Stimulated activated CD8-positive, alpha-beta memory T cell treated with anti-CD3 and anti-CD28 coated beads, Interleukin-15, amount 100 ng/mL, for 24 hours (primary cell): Measurements from ENCODE around the gene HJURP.

Source experiments
- DNase-seq: peaks from one replicate; pipeline ENCODE4 v3.0.0-alpha.2; 2020; ENCODE audit warnings: low read depth

Gene HJURP

DNA sequence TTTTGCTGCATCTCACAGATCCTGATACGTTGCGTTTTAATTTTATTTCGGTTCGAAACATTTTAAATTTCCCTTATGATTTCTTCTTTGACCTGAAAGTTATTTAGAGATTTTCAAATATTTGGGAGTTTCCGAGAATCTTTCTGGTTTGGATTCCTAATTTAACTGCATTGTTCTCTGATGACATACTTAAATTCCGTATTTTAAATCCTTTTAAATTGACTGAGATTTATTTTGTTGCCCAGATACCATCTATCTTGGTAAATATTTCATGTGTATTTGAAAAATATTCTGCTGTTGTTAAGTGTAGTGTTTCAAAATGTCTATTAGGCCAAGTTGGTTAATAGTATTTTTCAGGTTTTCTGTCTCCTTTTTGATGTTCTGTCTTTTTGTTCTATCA lies 38.5 kb downstream of the HJURP start:
- no peak for DNase-seq

DNA sequence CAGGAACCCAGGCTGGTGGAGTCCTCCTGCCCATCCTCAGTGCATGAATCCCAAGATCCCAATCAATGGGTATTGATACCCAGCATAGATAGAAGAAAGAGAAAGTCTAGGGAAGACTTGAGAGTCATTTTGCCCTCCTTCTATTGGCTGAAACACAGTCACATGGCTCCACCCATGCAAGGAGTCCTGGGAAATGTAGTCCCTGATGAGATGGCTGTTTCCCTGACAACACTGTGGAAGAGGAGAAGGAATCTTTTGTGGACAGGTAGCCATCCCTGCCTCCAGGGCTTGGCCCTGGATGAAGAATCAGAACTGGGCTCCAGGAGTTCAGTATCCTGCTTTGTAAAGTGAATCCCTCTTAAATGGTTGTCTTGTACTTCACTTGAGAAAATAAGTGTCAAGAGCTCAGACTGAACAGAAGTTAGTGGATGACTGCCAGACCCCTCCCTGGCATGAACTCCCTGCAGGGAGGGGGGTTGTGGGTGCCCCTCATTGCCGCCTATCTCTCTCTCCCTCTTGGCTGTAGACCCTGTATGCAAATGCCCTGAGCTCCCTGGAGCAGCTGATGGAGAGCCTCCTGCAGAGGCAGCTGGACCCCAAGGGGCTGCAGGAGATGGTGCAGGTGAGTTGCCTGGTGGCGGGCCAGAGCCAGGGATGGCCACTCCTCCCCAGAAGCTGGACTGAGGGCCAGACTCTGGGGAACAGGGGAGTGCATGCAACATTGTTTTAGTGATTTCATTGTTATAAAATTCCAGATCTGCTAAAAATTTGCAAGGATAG lies 40.1 kb downstream of the HJURP start:
- DNase-seq, result no peak

DNA sequence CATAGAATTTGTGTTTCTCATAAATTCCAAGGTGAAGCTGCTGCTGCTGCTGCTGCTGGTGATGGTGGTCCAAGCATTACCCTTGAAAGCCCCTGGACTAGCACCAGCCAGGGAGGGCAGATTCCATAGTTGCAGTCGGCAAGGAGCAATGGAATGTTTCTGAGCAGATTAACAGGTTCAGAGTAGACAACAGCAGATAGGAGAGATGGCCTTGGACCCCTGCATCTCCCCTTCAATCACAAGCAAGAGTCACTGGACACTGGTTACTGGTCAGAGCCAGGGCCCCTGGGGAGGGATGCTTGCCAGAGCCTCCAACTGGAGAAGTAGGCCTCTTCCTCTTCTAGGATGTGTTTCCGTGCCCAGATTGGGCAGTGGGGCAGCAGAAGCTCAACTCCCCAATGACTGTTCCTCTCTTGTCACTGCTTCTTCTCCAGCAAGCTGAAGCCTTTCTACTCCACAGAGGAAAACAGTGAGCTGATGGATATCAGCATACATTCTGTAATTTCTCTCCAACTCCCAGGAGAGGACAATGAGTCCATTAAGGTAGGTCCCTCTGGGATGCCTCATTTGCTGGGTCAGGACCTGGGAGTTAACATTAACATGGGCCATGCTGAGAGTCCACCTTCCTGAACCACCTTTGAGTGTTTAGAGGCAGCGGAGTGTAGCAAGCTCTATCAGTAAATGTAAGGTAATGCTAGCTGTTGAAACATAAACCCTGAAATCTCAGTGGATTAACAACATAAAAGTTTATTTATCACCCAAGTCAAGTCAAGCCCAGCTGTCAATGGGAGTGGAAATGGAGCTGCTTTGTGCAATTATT lies 40.9 kb downstream of the HJURP start:
- DNase-seq, result no peak

DNA sequence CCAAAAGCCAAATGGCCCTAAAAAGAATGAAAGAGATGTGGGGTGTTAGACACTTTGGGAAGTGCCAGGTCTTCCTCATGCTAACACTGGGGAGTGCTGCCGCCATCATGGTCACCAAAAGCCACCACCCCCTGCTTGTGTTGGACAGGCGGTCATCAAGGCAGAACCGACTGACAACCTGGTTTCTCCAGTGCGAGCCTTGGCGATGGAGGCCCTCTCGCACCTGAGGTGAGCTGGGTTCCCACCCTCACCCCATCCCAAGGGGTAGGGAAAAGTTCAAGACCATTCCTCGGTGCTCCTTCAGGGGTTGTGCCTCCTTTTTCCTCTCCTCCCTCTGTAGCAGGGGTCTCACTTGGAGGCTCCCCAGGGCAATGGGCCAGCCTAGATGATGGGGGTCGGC lies 42.6 kb downstream of the HJURP start:
- no peak for DNase-seq

DNA sequence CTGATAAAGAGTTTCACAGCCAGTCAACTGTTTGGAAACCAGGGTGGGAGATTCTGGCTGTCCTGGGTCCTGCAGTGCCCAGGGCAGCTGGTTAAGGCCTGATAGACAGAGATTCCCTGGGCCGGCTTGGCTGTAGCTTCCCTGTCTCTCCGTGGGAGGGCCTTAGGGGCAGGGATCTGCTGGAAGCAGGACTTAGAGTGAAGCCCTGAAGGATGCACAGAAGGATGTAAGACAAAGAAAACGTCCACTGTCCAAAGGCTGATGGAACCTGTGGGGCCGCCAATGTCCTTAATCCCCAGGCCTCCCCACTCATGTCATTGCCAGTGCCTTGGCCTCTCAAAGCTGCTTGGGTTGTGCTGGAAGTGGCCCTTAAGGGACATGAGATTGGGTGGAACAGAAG lies 43.2 kb downstream of the HJURP start:
- DNase-seq, result no peak

DNA sequence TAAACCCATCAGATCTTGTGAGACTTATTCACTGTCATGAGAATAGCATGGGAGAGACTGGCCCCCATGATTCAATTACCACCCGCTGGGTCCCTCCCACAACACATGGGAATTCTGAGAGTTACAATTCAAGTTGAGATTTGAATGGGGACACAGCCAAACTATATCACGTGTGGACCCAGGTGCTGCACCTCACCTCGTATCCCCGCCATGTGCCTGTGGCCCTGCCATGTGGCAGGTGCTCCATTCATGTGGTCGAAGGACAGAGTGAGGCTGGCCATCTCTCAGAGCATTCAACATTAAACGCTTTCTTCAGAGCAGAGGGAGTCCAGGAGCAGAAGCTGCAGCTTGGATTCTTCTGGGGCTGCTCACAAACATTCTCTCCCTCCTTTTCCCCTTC lies 44.0 kb downstream of the HJURP start:
- DNase-seq, result no peak

DNA sequence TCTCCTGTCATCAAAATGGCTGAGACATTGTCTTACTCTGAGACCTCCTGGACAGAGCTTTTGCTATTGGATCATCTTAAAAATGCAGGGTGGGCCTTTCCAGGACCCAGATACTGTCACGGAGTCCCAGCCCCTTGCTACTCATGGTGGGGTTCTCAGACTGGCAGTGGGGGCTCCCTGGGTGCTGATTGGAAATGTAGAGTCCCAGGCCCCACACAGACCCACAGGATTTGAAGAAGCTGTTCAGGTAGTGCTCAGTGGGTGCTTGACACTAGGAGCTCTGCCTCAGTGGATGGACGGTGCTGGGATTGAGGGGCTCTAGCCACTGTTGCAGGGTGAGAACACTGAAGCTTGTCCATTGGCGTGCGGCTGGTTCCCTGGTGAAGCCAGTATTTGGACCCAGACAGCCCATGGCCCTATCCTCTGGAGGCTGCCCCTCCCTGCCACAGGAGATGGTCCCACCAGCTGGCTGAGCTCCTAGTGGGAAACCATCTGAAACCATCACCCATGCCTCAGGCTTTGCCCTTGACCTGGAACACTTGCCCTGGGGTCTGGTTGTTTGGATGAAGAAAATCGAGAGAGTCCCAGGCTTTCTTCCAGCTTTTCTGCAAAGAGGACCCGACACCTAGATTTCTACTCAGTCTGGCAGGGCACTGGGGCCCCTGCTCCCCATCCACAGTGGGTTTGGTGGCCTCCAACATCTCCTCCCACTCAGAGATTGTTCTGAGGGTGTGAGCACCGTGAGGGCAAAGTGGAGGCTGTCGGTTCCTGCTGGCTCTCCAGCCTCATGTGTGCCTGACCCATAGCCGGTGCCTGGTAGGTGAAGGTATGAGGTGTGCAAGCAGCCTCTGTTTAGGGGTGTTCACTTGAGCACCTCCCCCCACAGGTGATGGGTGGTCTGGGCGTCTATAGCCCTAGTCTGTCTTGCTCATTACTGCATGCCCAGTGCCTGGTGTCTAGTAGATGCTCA lies 46.1 kb downstream of the HJURP start:
- DNase-seq, result no peak

DNA sequence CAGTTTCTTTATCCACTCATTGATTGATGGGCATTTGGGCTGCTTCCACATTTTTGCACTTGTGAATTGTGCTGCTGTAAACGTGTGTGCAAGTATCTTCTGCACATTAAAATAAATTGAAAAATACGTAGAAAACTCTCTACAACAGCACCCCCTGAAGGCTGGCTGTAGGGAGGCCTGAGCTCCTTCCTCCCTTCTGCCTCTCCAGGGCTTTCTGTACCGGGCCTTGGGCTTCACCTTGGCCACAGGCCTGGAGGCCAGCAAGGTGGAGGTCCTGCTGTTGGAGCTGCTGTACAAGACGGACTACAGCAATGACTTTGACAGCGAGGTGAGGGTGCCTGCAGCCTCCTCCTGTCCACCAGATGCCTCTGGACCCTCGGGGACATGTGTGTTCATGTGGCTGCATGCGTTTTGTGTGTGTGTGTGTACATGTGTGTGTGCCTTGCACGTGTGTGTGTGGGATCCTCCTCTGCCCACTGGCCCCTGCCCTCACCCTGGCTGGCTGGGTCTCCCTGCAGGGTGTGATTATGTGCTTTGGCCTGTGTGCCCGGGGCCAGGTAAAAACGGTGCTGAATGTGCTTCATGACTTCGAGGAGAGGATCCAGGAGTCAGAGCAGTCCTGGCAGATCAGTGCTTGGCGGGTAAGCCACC lies 47.0 kb downstream of the HJURP start:
- DNase-seq, result no peak

DNA sequence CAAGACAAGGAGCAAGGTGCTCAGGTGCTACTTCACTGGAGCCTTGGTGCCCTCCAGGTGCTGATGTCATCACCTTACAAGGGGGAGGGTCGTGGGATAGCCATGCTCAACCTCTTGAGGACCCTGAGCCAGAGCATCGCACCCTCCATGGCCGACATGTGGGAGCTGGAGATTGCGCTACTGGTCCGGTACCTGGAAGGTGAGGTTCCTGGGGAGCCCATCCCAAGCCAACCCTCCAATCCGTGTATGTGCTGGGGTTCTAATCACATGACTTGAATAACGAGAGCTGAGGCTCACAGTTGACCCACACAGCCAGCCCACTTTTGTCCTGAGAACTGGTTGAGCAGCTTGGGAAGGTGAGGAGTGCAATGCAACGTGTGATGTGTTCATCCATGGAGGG lies 50.3 kb downstream of the HJURP start:
- no peak for DNase-seq

DNA sequence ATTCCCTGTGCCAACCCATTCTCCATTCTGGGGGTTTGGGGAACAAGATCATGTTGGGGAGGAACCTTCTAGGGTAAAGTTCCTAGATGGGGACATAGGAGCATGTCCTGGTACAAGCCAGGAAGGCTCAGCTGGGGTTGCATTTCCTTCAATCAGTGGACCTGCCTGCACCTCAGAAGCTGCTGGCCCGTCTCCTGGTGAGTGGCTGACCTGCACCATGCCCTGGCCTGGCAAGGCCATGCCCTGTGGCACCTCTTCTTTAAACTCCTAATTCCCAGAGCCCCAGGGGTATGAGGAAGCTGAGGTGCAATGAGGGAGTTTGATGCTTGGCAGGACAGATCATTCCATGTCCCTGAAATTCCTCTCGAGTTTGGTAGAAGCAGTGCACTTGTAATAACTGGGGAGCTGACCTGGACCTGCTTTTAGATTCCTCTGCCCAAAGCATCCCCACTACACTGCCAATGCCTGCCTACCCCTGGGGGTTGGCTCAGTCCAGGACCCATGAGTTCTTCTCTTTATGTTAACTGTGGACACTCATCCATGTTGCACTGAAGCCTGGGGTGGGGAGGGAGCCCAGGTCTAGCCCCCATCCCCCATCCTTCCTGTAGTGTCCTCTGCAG lies 50.9 kb downstream of the HJURP start:
- DNase-seq, result no peak

DNA sequence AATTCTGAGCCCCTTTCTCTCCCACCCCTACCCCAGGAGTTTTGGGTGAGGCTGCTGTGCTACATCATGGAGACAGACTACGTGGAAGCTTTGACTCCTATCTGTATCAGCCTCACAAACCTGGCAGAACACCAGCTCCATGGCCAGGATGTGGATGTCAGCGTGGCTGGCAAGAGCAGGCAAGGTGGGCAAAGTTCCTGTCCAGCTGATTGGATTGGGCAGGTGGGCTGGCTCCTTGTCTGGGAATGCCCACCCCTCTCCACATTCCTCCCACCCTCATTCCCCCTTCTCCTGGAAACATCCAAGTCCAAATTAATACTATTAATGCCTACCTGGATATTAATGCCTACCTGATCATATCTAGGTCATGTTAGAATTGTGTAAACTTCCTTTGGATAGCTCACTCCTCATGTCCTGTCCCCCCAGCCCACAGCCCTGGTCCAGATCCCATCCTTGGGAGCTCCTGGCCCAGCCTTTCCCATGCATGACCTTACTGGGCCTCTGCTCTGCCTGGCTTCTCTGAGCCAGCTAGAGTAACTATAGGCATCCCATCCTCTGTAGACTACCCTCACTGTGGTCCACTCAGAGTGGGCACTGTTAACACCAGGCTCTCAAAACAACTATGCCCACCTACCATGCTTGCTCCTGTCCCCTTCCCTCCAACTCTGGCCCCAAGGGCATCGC lies 52.1 kb downstream of the HJURP start:
- DNase-seq, result no peak

DNA sequence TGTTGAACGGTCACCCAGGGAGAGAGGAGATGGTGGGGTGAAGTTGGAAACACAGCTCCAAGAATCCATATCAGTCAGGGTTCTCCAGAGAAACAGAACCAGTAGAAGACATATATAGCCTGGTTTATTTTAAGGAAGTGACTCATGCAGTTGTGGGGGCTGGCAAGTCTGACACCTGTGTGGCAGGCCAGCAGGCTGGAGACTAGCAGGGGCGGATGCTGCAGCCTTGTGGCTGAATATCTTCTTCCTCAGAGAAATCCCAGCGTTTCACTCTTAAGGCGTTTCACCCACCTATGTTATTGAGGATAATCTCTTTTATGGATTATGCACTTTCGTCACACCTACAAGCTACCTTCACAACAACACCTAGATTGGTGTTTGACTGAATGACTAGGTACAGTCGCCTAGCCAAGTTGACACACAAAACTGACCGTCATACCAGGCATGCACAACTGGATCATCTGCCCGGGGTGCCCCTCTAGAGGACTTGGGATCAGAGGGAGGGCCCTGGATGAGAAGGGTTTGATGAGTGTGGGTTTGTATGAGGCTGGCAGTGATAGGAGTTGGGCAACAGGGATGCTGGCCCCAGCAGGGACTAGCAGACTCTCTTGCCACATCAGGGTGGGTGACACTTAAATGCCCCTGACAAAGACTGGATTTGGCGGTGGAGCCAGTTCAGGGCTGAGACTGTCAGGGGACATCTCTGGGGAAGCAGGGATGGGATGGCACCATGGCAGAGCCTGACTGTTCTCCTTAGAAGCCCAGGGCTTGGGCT lies 52.8 kb downstream of the HJURP start:
- no peak for DNase-seq

DNA sequence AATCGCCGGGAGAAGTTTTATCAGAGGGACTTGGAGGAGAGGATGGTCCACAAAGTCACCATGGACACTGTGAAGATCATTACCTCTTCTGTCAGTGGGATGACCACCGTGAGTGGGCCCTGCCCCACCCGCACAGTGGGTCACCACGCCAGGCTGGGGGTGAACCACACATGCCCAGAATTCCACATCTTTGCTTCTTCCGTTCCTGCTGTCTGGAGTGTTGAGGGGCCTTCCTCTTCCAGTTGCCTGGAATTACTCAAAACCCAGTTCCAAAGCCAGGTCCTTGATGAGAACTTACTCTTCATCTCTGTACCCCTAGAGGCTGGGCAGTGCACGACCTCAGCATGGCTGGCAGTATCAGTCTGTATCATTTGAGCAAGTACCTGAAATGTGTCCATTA lies 54.1 kb downstream of the HJURP start:
- DNase-seq, result no peak

DNA sequence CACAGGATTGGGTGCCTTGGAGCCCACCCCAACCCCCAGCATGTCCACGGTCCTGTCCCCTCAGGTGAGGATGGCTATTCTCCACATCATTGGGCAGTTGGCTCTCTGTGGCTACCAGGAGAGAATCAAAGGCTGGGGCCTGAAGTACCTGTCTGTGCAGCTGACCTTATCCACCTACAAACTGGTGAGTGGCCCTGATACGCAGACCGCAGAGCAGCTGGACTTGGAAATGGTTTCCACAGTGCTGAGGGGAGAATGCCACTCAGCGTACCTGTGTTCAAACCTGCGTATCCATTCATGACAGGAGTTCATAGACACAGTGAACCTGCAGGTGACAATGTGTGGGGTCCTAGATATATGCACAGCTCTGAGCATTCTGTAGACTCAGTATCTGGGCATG lies 54.6 kb downstream of the HJURP start:
- DNase-seq, result no peak

DNA sequence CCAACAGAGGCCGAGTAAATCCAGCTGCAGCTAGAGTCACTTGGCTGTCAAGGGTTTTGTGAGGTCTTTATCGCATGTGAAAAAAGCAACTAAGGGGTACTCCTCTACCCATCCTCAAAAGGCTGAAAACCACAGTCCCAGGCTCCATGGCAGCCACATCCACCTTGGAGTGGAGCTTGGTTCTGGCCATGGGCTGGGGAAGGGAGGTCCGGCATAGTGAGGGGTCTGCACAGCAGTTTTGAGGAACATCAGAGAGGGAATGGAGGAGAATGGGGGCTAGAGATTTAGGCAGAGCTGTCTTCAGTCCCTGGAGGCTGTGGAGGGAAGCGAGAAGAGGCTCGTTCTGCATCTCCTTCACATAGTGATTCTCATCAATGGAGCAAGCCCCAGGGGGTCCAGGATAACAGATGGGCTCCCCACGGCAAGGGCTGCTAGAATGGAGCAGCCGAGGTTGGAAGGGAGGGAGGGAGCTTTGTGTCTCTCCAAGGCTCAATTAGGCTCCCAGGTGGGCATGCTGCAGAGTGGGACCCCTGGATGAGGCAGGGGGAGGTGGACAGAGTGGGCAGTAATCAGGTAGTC lies 55.2 kb downstream of the HJURP start:
- no peak for DNase-seq

DNA sequence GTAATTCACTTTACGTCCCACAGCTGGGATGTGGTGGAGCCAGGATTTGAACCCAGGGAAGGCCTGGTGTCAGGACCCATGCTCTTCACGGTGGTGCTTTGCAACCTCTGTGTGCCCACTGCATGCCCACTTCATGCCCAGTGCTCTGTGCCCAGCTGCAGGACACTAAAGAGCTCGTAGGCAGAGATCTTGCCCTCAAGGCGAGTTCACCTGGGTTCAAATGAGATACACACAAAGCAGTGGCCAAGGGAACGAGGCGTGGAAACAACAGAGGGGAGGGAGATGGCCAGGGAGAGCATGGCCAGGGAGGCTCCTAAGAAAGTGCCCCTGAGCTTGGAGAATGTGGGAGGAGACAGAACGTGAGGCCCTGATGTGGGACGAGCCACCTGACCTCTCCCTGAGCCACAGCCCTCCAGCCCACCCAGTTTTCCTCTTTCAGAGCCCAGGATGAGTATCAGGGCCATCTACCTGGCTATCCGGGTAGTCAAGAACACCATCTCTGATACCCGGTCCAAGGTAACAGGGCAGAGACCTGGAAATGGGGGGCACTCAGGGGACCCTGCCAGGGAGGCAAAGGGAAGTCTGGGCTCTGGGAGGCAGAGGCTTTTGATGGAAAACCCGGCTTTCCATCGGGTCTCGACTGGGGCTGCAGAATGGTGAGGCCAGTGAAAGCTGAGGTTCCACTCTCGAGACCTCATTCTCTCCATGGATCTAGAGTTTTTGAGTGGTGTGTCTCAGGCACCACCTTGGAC lies 55.8 kb downstream of the HJURP start:
- no peak for DNase-seq

DNA sequence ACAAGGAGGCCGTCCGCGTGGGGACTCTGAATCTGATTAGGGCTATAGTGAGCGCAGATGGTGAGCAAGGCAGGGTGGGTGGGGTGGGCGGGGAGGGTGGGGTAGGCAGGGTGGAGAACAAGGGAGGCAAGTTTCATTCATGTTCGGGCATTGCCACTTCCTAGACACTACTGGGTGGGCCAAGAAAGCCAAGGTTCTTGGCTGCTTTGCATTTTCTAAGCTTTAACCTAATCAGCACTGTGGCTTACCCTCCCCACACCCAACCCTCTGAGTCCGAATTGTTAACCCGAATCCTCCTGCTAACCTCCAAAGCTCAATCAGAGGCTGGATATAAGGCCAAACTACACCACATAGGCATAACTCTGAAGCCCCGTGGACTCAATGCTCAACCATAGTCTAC lies 58.1 kb downstream of the HJURP start:
- no peak for DNase-seq

DNA sequence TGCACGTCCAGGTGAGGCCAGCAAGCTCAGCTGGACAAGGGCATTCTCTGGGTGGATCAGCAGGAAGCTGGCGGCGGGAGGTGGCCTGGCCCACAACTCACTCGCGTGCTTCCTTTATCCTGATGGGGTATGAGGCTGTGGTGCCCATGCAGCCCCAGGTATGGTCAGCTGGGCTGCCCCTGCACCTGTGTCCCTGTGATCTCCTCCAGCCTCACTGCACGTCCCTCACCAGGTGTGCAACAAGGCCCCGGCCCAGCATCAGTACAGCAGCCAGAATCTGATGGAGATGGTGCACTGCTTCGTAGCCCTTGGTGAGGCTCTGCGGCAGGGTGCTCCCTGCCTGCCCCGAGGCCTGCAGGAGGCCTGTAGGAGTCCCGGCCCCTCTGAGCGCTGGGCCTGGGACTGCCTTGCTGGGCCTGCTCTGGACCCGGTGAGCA lies 58.6 kb downstream of the HJURP start:
- no peak for DNase-seq

DNA sequence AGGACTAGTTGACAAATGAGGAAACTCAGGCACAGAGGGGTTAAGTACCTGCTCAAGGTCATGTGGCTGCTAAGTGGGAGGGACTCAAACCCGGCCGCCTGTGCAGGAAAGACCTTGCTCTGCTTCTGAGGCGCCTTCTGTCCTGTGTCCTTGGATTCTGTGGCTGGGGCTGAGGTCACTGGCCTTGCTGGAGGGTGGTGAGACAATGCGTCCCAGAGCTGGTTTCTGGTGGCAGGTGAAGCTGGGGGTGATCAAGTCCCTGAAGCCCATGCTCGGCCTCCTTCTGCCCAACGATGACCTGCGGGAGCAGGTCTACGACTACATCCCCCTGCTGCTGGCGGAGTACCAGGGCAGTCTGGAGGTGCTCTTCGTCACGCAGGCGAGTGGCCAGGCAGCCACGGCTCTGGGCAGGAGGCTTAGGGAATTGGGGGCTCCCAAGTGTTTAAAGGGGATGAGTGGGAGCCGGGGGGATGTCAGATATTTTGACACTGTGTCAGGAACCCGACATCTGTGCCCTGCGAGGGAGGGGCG lies 60.1 kb downstream of the HJURP start:
- no peak for DNase-seq
